Measurements from ENCODE around the gene FHIT.
"Not testable (repeated sequence)": the region's sequence is repeated elsewhere in the genome, so short reads cannot be mapped to it uniquely, and the experiment has no call there.

Gene FHIT

GRCh38 chr3:60998858-60999257, 252.4 kb downstream of the FHIT start:
- Histone ChIP-seq H3K27me3 (ENCODE audit: insufficient read depth, insufficient read length) (no peaks in the 10 kb centered on the region), H3K4me1 (ENCODE audit: insufficient read depth, insufficient read length) (no peaks in the 10 kb centered on the region), H3K9me3 (ENCODE audit: insufficient read depth, low read length) (no peaks in the 10 kb centered on the region), H3K36me3 (ENCODE audit: insufficient read depth, insufficient read length, low read length) (no peaks in the 10 kb centered on the region), H3K4me3 (ENCODE audit: insufficient read length, low read depth) (no peak overlapping the region), H3K9ac (ENCODE audit: insufficient read length, low read depth) (no peak overlapping the region)
- no peak for TF ChIP-seq ZNF274 (IDR thresholded peaks at IDR 0.05; ENCODE audit: low read depth, low read length)
- TF ChIP-seq SUZ12 (IDR thresholded peaks at IDR 0.05; ENCODE audit: extremely low read depth, insufficient read depth, insufficient read length), result no peak
- TF ChIP-seq YY1 (IDR thresholded peaks at IDR 0.05; ENCODE audit: insufficient read depth, insufficient read length), result no peak
- DNase-seq (ENCODE audit: low read depth, low spot score), result no peak

- Histone ChIP-seq H3K4me1 (ENCODE audit: insufficient read depth, insufficient read length) (no peaks in the 10 kb centered on the region), H3K9me3 (ENCODE audit: insufficient read depth, low read length) (peaks cover 8% of the 10 kb centered on the region; the same call in 1 of the 2 replicates), H3K9ac (ENCODE audit: insufficient read length, low read depth) (no peak overlapping the region), H3K36me3 (ENCODE audit: insufficient read depth, insufficient read length, low read length) (no peaks in the 10 kb centered on the region), H3K27me3 (ENCODE audit: insufficient read depth, insufficient read length) (no peaks in the 10 kb centered on the region), H3K4me3 (ENCODE audit: insufficient read length, low read depth) (no peak overlapping the region)
- DNase-seq (ENCODE audit: low read depth, low spot score), result no peak
- TF ChIP-seq YY1 (IDR thresholded peaks at IDR 0.05; ENCODE audit: insufficient read depth, insufficient read length) (no peak), ZNF274 (IDR thresholded peaks at IDR 0.05; ENCODE audit: low read depth, low read length) (no peak), SUZ12 (IDR thresholded peaks at IDR 0.05; ENCODE audit: extremely low read depth, insufficient read depth, insufficient read length) (no peak)
These were observed 258.9 kb downstream of the FHIT start for GRCh38 chr3:60992395-60992794.

- H3K27me3 ChIP-seq (ENCODE audit: insufficient read depth, insufficient read length), result no peaks in the 10 kb centered on the region
- H3K36me3 ChIP-seq (ENCODE audit: insufficient read depth, insufficient read length, low read length), result no peaks in the 10 kb centered on the region
- H3K9ac ChIP-seq (ENCODE audit: insufficient read length, low read depth), result no peak overlapping the region
- TF ChIP-seq ZNF274 (IDR thresholded peaks at IDR 0.05; ENCODE audit: low read depth, low read length), result no peak
- TF ChIP-seq SUZ12 (IDR thresholded peaks at IDR 0.05; ENCODE audit: extremely low read depth, insufficient read depth, insufficient read length), result no peak
- TF ChIP-seq YY1 (IDR thresholded peaks at IDR 0.05; ENCODE audit: insufficient read depth, insufficient read length), result no peak
- no peak overlapping the region for H3K4me3 ChIP-seq (ENCODE audit: insufficient read length, low read depth)
- peaks cover 21% of the 10 kb centered on the region; the same call in 1 of the 2 replicates for H3K9me3 ChIP-seq (ENCODE audit: insufficient read depth, low read length)
- no peaks in the 10 kb centered on the region for H3K4me1 ChIP-seq (ENCODE audit: insufficient read depth, insufficient read length)
- DNase-seq (ENCODE audit: low read depth, low spot score), result no peak
These were observed 260.9 kb downstream of the FHIT start for GRCh38 chr3:60990442-60990730.

GRCh38 chr3:60989626-60990441, 261.4 kb downstream of the FHIT start:
- TF ChIP-seq ZNF274 (IDR thresholded peaks at IDR 0.05; ENCODE audit: low read depth, low read length) (no peak), SUZ12 (IDR thresholded peaks at IDR 0.05; ENCODE audit: extremely low read depth, insufficient read depth, insufficient read length) (no peak), YY1 (IDR thresholded peaks at IDR 0.05; ENCODE audit: insufficient read depth, insufficient read length) (no peak)

GRCh38 chr3:60987191-60987590, 264.1 kb downstream of the FHIT start:
- not testable (repeated sequence) for H3K36me3 ChIP-seq (ENCODE audit: insufficient read depth, insufficient read length, low read length); DNase-seq (ENCODE audit: low read depth, low spot score); H3K27me3 ChIP-seq (ENCODE audit: insufficient read depth, insufficient read length); H3K4me1 ChIP-seq (ENCODE audit: insufficient read depth, insufficient read length); H3K9ac ChIP-seq (ENCODE audit: insufficient read length, low read depth); H3K4me3 ChIP-seq (ENCODE audit: insufficient read length, low read depth)
- peaks cover 21% of the 10 kb centered on the region; the same call in 1 of the 2 replicates for H3K9me3 ChIP-seq (ENCODE audit: insufficient read depth, low read length)

More at GRCh38 chr3:60989626-60990441, 261.4 kb downstream of the FHIT start:
- no peaks in the 10 kb centered on the region for H3K4me1 ChIP-seq (ENCODE audit: insufficient read depth, insufficient read length)
- DNase-seq (ENCODE audit: low read depth, low spot score), result no peak
- H3K36me3 ChIP-seq (ENCODE audit: insufficient read depth, insufficient read length, low read length), result no peaks in the 10 kb centered on the region
- H3K4me3 ChIP-seq (ENCODE audit: insufficient read length, low read depth), result no peak overlapping the region
- no peaks in the 10 kb centered on the region for H3K27me3 ChIP-seq (ENCODE audit: insufficient read depth, insufficient read length)
- H3K9ac ChIP-seq (ENCODE audit: insufficient read length, low read depth), result no peak overlapping the region
- peaks cover 21% of the 10 kb centered on the region; the same call in 1 of the 2 replicates for H3K9me3 ChIP-seq (ENCODE audit: insufficient read depth, low read length)

GRCh38 chr3:60986552-60986951, 264.7 kb downstream of the FHIT start:
- no peak for DNase-seq (ENCODE audit: low read depth, low spot score)
- Histone ChIP-seq H3K36me3 (ENCODE audit: insufficient read depth, insufficient read length, low read length) (no peaks in the 10 kb centered on the region), H3K4me3 (ENCODE audit: insufficient read length, low read depth) (no peak overlapping the region), H3K4me1 (ENCODE audit: insufficient read depth, insufficient read length) (no peaks in the 10 kb centered on the region), H3K9ac (ENCODE audit: insufficient read length, low read depth) (no peak overlapping the region), H3K9me3 (ENCODE audit: insufficient read depth, low read length) (peaks cover 21% of the 10 kb centered on the region; the same call in 1 of the 2 replicates), H3K27me3 (ENCODE audit: insufficient read depth, insufficient read length) (no peaks in the 10 kb centered on the region)
- no peak for TF ChIP-seq YY1 (IDR thresholded peaks at IDR 0.05; ENCODE audit: insufficient read depth, insufficient read length)
- TF ChIP-seq SUZ12 (IDR thresholded peaks at IDR 0.05; ENCODE audit: extremely low read depth, insufficient read depth, insufficient read length), result no peak
- no peak for TF ChIP-seq ZNF274 (IDR thresholded peaks at IDR 0.05; ENCODE audit: low read depth, low read length)

GRCh38 chr3:60983906-60984305, 267.3 kb downstream of the FHIT start:
- H3K9me3 ChIP-seq (ENCODE audit: insufficient read depth, low read length), result peaks cover 21% of the 10 kb centered on the region; the same call in 1 of the 2 replicates
- H3K4me3 ChIP-seq (ENCODE audit: insufficient read length, low read depth), result no peak overlapping the region
- TF ChIP-seq ZNF274 (IDR thresholded peaks at IDR 0.05; ENCODE audit: low read depth, low read length) (no peak), YY1 (IDR thresholded peaks at IDR 0.05; ENCODE audit: insufficient read depth, insufficient read length) (no peak), SUZ12 (IDR thresholded peaks at IDR 0.05; ENCODE audit: extremely low read depth, insufficient read depth, insufficient read length) (no peak)
- no peaks in the 10 kb centered on the region for H3K27me3 ChIP-seq (ENCODE audit: insufficient read depth, insufficient read length)
- H3K36me3 ChIP-seq (ENCODE audit: insufficient read depth, insufficient read length, low read length), result no peaks in the 10 kb centered on the region
- DNase-seq (ENCODE audit: low read depth, low spot score), result no peak
- H3K4me1 ChIP-seq (ENCODE audit: insufficient read depth, insufficient read length), result no peaks in the 10 kb centered on the region
- H3K9ac ChIP-seq (ENCODE audit: insufficient read length, low read depth), result no peak overlapping the region
